Immature natural killer cell (primary cell): Measurements from ENCODE around the gene SULT1A2. TPM values are rescaled to one million over a fixed set of nuclear protein-coding genes. Genes with fewer than 3 reads are reported as not detected.
A peak's percentile ranks its signal among the peaks of the same experiment; 100 is the strongest.
"Not testable (repeated sequence)": the region's sequence is repeated elsewhere in the genome, so short reads cannot be mapped to it uniquely, and the experiment has no call there.

Source experiments
- DNase-seq, 3 donors: peaks; one replicate each; pipeline ENCODE4 v3.0.0; 2022; ENCODE audit warnings: mixed read lengths in 1 of 3
- H3K27ac Mint-ChIP-seq, 6 donors: one replicate each; pipeline ENCODE4 v1.8.0; 2020; ENCODE audit warnings: mixed read lengths in 6 of 6, mild to moderate bottlenecking in 5 of 6, inconsistent platforms in 4 of 6, moderate library complexity in 3 of 6
- H3K27me3 Mint-ChIP-seq, 3 donors: one replicate each; pipeline ENCODE4 v1.8.0; 2020 to 2021; ENCODE audit warnings: low read depth in 3 of 3, mild to moderate bottlenecking in 3 of 3, mixed read lengths in 3 of 3, moderate library complexity in 3 of 3, inconsistent platforms in 1 of 3
- H3K36me3 Mint-ChIP-seq, 3 donors: one replicate each; pipeline ENCODE4 v1.8.0; 2020; ENCODE audit warnings: mixed read lengths in 3 of 3, inconsistent platforms in 2 of 3, mild to moderate bottlenecking in 2 of 3
- H3K4me1 Mint-ChIP-seq, 2 donors: one replicate each; pipeline ENCODE4 v1.8.0; 2020; ENCODE audit warnings: inconsistent platforms in 2 of 2, mild to moderate bottlenecking in 2 of 2, mixed read lengths in 2 of 2, moderate library complexity in 1 of 2
- H3K4me3 Mint-ChIP-seq, 5 donors: one replicate each; pipeline ENCODE4 v1.8.0; 2020; ENCODE audit warnings: mild to moderate bottlenecking in 5 of 5, mixed read lengths in 5 of 5, inconsistent platforms in 3 of 5, moderate library complexity in 3 of 5
- H3K9me3 Mint-ChIP-seq, 6 donors: one replicate each; pipeline ENCODE4 v1.8.0; 2020; ENCODE audit warnings: mild to moderate bottlenecking in 6 of 6, mixed read lengths in 6 of 6, inconsistent platforms in 4 of 6, moderate library complexity in 3 of 6
- polyA plus RNA-seq, 3 donors: library from polyadenylated mRNA; unstranded; fragments of 300-500 nt; fragmentation: Illumina TruSeq; gene quantifications; one replicate each; pipeline ENCODE4 v1.2.3, GENCODE V29; 2021

The SULT1A2 gene
- polyA plus RNA-seq, 3 donors from 2014 or later = 0.44 TPM; not detected in 2

DNA sequence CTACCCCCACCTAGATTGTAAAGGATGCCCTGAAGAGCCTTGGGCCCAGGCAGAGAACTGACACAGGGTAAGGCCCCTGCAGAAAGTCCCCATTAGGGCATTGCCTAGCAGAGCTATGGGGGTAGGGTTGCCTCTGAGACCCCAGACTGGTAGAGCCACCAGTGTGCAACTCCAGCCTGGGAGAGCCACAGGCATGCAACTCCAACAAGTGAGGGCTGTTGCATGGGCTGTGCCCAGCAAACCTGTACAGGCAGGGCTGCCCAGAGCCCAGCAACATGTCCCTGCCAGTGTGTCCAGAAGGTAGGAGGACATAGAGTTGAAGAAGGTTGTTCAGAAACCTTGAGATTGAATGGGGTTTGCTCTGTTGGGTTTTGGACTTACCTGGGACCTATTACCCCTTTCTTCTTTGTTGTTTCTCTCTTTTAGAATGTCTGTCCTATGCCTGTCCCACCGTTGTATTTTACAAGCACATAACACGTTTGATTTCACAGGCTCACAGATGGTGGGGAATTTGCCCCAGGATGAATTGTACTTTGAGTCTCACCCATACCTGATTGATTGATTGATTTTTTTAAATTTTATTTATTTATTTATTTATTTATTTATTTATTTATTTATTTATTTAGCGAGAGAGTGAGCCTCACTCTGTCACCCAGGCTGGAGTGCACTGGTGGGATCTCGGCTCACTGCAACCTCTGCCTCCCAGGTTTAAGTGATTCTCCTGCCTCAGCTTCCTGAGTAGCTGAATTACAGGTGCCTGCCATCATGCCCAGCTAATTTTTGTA lies 26.7 kb downstream of the SULT1A2 start:
- no peak overlapping the region for H3K4me3 Mint-ChIP-seq
- peaks cover 37 to 48% of the 10 kb centered on the region in 2 donors for H3K4me1 Mint-ChIP-seq
- H3K27me3 Mint-ChIP-seq = peaks cover 0 to 2% (median 0%) of the 10 kb centered on the region in 3 donors
- H3K27ac Mint-ChIP-seq = peak overlapping the region in 1 of 6 donors; percentile 30
- peaks cover 0 to 3% (median 1%) of the 10 kb centered on the region in 6 donors for H3K9me3 Mint-ChIP-seq
- peaks cover 4 to 18% (median 11%) of the 10 kb centered on the region in 3 donors for H3K36me3 Mint-ChIP-seq
- DNase-seq = no peak

GRCh38 chr16:28569021-28569420 lies 27.8 kb downstream of the SULT1A2 start:
- Mint-ChIP-seq H3K27me3 (peaks cover 0 to 2% (median 0%) of the 10 kb centered on the region in 3 donors), H3K4me1 (peaks cover 30 to 37% of the 10 kb centered on the region in 2 donors), H3K9me3 (peaks cover 0 to 3% (median 1%) of the 10 kb centered on the region in 6 donors), H3K36me3 (peaks cover 4 to 19% (median 11%) of the 10 kb centered on the region in 3 donors), H3K4me3 (no peak overlapping the region), H3K27ac (peak overlapping the region in 1 of 6 donors; percentile 41)
- no peak for DNase-seq

DNA sequence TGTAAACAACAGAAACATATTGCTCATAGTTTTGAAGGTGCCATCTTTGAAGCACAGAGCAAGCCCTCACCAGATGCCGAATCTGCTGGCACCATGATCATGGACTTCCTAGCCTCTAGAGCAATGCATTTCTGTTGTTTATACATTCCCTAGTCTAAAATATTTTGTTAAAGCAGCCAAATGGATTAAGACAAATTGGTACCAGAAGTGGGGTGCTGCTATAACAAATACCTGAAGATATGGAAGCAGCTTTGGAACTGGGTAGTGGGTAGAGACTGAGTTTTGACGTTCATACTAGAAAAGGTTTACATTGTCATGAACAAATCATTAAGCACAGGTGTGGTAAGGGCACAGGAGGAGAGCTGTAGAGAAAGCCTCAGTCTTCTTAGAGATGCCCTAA lies 29.6 kb downstream of the SULT1A2 start:
- peaks cover 4 to 19% (median 11%) of the 10 kb centered on the region in 3 donors for H3K36me3 Mint-ChIP-seq
- no peak overlapping the region for H3K4me3 Mint-ChIP-seq
- peak overlapping the region in 2 of 6 donors; percentile 8 to 33 for H3K27ac Mint-ChIP-seq
- peaks cover 16 to 28% of the 10 kb centered on the region in 2 donors for H3K4me1 Mint-ChIP-seq
- no peak for DNase-seq
- H3K27me3 Mint-ChIP-seq = peaks cover 0 to 2% (median 0%) of the 10 kb centered on the region in 3 donors
- H3K9me3 Mint-ChIP-seq = peaks cover 0 to 3% (median 1%) of the 10 kb centered on the region in 6 donors

- Mint-ChIP-seq H3K36me3 (peaks cover 4 to 19% (median 11%) of the 10 kb centered on the region in 3 donors), H3K27ac (peak overlapping the region in 1 of 6 donors; percentile 15), H3K4me1 (peaks cover 14 to 22% of the 10 kb centered on the region in 2 donors)
- H3K27me3 Mint-ChIP-seq, H3K4me3 Mint-ChIP-seq, H3K9me3 Mint-ChIP-seq, DNase-seq: not testable (repeated sequence)
These were observed 30.5 kb downstream of the SULT1A2 start for GRCh38 chr16:28566233-28566925.

- Mint-ChIP-seq H3K9me3 (peaks cover 0 to 3% (median 1%) of the 10 kb centered on the region in 6 donors), H3K4me3 (no peak overlapping the region), H3K27me3 (peaks cover 0 to 2% (median 0%) of the 10 kb centered on the region in 3 donors), H3K36me3 (peaks cover 4 to 28% (median 18%) of the 10 kb centered on the region in 3 donors), H3K4me1 (peaks cover 12 to 16% of the 10 kb centered on the region in 2 donors), H3K27ac (no peak overlapping the region)
- no peak for DNase-seq
These were observed 33.6 kb downstream of the SULT1A2 start for GRCh38 chr16:28563218-28563617.

GRCh38 chr16:28562199-28562598 lies 34.7 kb downstream of the SULT1A2 start:
- Mint-ChIP-seq H3K36me3 (peaks cover 8 to 26% (median 17%) of the 10 kb centered on the region in 3 donors), H3K4me1 (peaks cover 14% of the 10 kb centered on the region in 2 donors), H3K9me3 (peaks cover 0 to 3% (median 1%) of the 10 kb centered on the region in 6 donors), H3K27me3 (peaks cover 0 to 2% (median 0%) of the 10 kb centered on the region in 3 donors), H3K4me3 (no peak overlapping the region), H3K27ac (no peak overlapping the region)
- no peak for DNase-seq

- H3K4me3 Mint-ChIP-seq = no peak overlapping the region
- H3K9me3 Mint-ChIP-seq = peaks cover 0 to 3% (median under 1%) of the 10 kb centered on the region in 6 donors
- no peak overlapping the region for H3K27ac Mint-ChIP-seq
- peaks cover 15 to 16% of the 10 kb centered on the region in 2 donors for H3K4me1 Mint-ChIP-seq
- peaks cover 8 to 26% (median 16%) of the 10 kb centered on the region in 3 donors for H3K36me3 Mint-ChIP-seq
- no peak for DNase-seq
- H3K27me3 Mint-ChIP-seq = peaks cover 0 to 2% (median 0%) of the 10 kb centered on the region in 3 donors
These were observed 35.2 kb downstream of the SULT1A2 start for GRCh38 chr16:28561557-28562187.

DNA sequence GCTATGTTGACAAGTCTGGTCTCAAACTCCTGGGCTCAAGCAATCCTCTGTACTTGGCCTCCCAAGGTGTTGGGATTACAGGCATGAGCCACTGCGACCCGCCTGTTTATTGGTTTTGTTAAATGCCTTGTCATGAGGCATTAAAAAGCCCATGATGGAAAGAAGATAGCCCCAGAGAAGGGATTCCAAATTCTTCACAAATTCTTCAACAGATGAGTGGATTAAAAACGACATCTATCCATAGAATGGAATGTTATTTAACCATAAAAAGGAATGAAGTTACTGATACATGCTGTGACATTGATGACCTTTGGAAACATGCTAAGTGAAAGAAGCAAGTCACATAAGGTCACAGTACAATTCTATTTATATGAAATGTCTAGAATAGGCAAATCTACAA lies 38.4 kb downstream of the SULT1A2 start:
- no peaks in the 10 kb centered on the region for H3K9me3 Mint-ChIP-seq
- peak overlapping the region in 2 of 6 donors; percentile 40 to 56 for H3K27ac Mint-ChIP-seq
- DNase-seq = no peak
- H3K4me3 Mint-ChIP-seq = no peak overlapping the region
- peaks cover 4 to 10% (median 6%) of the 10 kb centered on the region in 3 donors for H3K27me3 Mint-ChIP-seq
- peaks cover 25 to 35% of the 10 kb centered on the region in 2 donors for H3K4me1 Mint-ChIP-seq
- peaks cover 4 to 15% (median 12%) of the 10 kb centered on the region in 3 donors for H3K36me3 Mint-ChIP-seq

GRCh38 chr16:28556914-28557320 lies 39.9 kb downstream of the SULT1A2 start:
- H3K4me3 Mint-ChIP-seq = no peak overlapping the region
- no peaks in the 10 kb centered on the region for H3K9me3 Mint-ChIP-seq
- H3K27ac Mint-ChIP-seq = no peak overlapping the region
- peaks cover 4 to 15% (median 12%) of the 10 kb centered on the region in 3 donors for H3K36me3 Mint-ChIP-seq
- no peak for DNase-seq
- H3K4me1 Mint-ChIP-seq = peaks cover 24 to 31% of the 10 kb centered on the region in 2 donors
- H3K27me3 Mint-ChIP-seq = peaks cover 4 to 10% (median 6%) of the 10 kb centered on the region in 3 donors

GRCh38 chr16:28555561-28555960 lies 41.3 kb downstream of the SULT1A2 start:
- H3K27ac Mint-ChIP-seq = peak overlapping the region in 2 of 6 donors; percentile 1 to 43
- H3K4me3 Mint-ChIP-seq = peak overlapping the region in 3 of 5 donors; percentile 4 to 30 (median 15)
- DNase-seq = no peak
- peaks cover 6 to 10% (median 6%) of the 10 kb centered on the region in 3 donors for H3K27me3 Mint-ChIP-seq
- H3K4me1 Mint-ChIP-seq = peaks cover 24 to 31% of the 10 kb centered on the region in 2 donors
- H3K36me3 Mint-ChIP-seq = peaks cover 4 to 15% (median 12%) of the 10 kb centered on the region in 3 donors
- H3K9me3 Mint-ChIP-seq = no peaks in the 10 kb centered on the region

- H3K4me3 Mint-ChIP-seq = peak overlapping the region; percentile 84 to 97 (median 88)
- DNase-seq = no peak
- H3K9me3 Mint-ChIP-seq = no peaks in the 10 kb centered on the region
- H3K27me3 Mint-ChIP-seq = peaks cover 6 to 10% (median 6%) of the 10 kb centered on the region in 3 donors
- peaks cover 22 to 31% of the 10 kb centered on the region in 2 donors for H3K4me1 Mint-ChIP-seq
- H3K36me3 Mint-ChIP-seq = peaks cover 4 to 15% (median 12%) of the 10 kb centered on the region in 3 donors
- H3K27ac Mint-ChIP-seq = peak overlapping the region; percentile 88 to 95 (median 90)
These were observed 42.0 kb downstream of the SULT1A2 start for GRCh38 chr16:28554634-28555423.

GRCh38 chr16:28553776-28554633 lies 42.8 kb downstream of the SULT1A2 start, which contains the start of gene SGF29:
Gene SGF29, plus strand, starts transcription at chr16:28553920. Its CDS starts 27,150 bp downstream, at chr16:28581070.
- Mint-ChIP-seq H3K4me3 (peak within 1 kb of the TSS; percentile 91 to 97 (median 92)), H3K4me1 (peaks cover 23 to 37% of the 10 kb centered on the region in 2 donors), H3K36me3 (peaks cover 4 to 14% (median 12%) of the 10 kb centered on the region in 3 donors), H3K27me3 (peaks cover 6 to 11% (median 10%) of the 10 kb centered on the region in 3 donors), H3K9me3 (no peaks in the 10 kb centered on the region), H3K27ac (peak within 1 kb of the TSS; percentile 92 to 96 (median 94))
- peak; percentile 93 to 96 (median 96) for DNase-seq
